GM21423 (cell line): ENCODE measurements around the gene RERE.
"Not testable (repeated sequence)": the region's sequence is repeated elsewhere in the genome, so short reads cannot be mapped to it uniquely, and the experiment has no call there.

Experiments used
- ATAC-seq: cut with Tn5 transposase; IDR thresholded peaks from one replicate; pipeline ENCODE4 v1.9.1; 2021; ENCODE audit warnings: mild to moderate bottlenecking, moderate library complexity; ENCODE audit not compliant: unreplicated experiment

Gene RERE

DNA sequence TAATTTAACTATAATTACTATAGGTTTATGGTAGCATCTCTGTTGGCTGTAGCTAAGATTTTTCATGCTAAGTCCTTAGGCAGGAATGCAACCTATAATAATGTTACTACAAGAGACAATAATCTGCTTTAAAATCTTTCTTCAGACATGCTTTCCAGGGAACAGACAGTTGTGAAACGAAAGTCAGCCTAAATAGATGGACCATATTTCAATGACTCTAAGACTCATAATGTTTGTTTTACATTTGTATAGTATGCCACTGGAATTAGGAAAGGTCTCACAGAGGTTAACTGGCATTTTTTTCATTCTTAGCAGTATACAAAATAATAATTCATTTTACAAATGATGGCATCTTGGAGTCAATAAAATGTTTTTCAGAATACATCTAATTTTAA is 8.1 kb downstream of the RERE start:
- no peak for ATAC-seq

DNA sequence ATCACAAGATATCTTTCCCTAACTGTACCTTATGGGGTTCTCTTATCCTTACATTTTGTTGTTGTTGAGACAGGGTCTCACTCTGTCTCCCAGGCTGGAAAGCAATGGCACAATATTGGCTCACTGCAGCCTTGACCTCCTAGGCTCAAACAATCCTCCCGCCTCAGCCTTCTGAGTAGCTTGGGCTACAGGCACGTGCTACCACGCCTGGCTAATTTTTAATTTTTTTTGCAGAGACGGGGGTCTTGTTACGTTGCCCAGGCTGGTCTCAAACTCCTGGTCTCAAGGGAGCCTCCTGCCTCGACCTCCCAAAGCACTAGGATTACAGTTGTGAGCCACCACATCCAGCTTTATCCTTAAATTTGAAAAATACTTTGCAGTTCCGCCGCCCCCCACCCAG is 10.4 kb downstream of the RERE start:
- ATAC-seq: no peak

DNA sequence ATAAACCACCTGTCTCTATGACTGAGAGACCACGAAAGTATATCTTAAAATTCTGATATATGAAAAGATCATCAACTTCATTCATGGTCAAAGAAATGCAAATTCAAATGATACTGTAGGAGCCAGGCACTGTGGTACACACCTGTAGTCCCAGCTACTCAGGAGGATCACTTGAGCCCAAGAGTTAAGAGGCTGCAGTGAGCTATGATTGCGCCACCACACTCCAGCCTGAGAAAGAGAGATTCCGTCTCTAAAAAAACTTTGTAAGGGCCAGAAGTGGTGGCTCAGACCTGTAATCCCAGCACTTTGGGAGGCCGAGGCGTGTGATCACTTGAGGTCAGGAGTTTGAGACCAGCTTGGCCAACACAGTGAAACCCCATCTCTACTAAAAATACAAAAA is 17.0 kb downstream of the RERE start:
- no peak for ATAC-seq

GRCh38 chr1:8797216-8797615 is 20.2 kb downstream of the RERE start:
- ATAC-seq: no peak

GRCh38 chr1:8796812-8797211 is 20.6 kb downstream of the RERE start:
- ATAC-seq: no peak

- ATAC-seq: no peak
Measured at GRCh38 chr1:8794605-8795004, 22.8 kb downstream of the RERE start.

DNA sequence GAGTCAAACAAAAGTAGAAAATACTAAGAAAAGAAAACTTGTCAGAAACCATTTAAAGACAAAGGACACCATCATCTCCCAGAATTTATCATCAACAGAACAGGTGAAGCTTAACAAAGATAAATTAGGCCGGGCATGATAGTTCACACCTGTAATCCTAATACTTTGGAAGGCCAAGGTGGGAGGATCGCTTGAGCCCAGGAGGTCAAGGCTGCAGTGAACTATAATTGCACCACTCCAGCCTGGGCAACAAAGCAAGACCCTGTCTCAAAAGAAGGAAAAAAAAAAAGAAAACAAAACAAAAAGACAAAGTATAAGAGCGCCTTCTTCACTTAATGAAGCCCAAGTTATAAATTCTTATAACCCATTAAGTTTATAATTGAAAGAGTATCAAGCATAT is 25.6 kb downstream of the RERE start:
- ATAC-seq: no peak

DNA sequence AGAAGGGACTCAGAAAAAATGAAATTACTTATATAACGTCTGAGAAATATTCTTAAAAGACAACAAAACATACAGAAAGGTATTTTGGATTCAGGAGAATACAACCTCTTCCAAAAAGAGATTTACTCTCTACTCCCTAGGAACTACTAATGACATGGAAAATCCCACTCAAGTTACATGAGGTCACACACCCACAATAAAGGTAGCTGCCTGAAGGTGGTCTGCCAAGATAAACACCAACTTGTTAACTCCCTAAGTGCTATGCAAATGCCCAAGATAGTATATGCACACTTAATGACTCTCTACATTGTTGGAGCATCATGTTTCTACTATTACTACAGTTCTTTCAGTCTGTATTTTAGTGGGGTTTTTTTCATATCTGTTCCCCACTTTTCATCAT is 26.5 kb downstream of the RERE start:
- no peak for ATAC-seq

- no peak for ATAC-seq
Measured at GRCh38 chr1:8790478-8790877, 27.0 kb downstream of the RERE start.

- ATAC-seq: no peak
Measured at GRCh38 chr1:8789314-8790214, 27.9 kb downstream of the RERE start.

DNA sequence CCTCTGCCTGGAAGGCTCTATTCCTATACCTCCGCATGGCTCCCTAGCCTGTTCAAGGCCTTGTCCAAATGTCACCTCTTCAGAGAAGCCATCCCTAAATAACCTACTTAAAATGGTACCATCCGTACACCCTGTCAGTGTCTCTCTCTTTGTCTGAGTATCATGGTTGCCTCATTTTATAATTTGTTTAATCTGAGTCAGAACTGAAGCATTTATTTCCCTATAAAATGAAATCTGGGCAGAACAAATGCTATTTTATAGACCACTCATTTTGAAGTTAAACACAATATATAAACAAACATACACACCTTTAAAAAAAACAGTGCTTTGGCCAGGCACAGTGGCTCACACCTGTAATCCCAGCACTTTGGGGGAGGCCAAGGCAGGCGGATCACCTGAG is 30.2 kb downstream of the RERE start:
- ATAC-seq: no peak

DNA sequence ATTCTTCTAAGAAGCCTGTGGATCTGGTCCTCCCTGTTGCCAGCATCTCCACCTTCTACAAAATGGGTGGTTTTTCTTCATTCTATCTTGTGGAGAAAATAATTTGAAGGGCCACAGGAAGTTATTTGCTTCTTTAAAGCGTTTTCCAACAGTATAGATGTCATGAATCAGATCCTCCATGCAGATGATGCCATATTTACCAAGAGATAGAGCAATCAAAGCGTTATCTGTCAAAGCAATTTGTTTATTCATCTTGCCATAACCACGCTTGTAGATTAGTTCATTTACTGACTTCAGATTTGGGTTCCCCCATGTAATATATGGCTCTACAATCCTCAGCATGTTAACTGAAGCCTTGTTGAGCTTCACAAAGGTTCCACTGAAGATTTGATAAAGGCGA is 31.2 kb downstream of the RERE start:
- ATAC-seq: not testable (repeated sequence)

DNA sequence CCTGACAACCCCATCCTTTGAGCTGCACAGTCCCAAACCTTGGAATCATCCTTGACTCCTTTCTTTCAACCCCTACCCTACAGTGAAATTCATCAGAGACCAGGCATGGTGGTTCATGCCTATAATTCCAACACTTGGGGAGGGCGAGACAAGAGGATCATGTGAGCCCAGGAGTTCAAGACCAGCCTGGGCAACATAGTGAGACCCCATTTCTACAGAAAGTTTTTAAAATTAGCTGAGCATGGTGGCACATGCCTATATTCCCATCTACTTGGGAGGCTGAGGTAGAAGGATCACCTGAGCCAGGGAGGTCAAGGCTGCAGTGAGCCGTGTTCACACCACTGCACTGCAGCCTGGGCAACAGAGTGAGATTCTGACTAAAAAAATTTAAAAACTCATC is 34.5 kb downstream of the RERE start:
- ATAC-seq: no peak

GRCh38 chr1:8782001-8782620 is 35.3 kb downstream of the RERE start:
- no peak for ATAC-seq

DNA sequence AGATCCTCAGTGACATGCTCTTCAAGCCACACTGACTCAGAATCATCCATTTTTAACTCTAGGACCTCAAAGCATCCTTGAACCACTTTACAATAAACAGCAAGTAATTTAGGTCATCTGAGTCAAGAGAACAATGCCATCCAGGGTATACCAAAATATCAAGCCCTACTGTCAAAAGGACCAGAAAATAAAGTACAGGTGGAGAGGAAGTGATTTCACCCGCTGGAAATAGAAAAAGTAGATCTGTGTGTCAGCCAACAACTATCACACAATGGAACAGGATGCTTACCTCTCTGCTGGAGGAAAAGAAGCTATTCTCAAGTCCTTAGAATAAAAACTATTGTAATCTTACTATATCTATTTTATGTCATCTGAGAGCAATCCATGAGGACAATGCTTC is 37.0 kb downstream of the RERE start:
- ATAC-seq: no peak

- no peak for ATAC-seq
Measured at GRCh38 chr1:8777867-8778266, 39.6 kb downstream of the RERE start.

DNA sequence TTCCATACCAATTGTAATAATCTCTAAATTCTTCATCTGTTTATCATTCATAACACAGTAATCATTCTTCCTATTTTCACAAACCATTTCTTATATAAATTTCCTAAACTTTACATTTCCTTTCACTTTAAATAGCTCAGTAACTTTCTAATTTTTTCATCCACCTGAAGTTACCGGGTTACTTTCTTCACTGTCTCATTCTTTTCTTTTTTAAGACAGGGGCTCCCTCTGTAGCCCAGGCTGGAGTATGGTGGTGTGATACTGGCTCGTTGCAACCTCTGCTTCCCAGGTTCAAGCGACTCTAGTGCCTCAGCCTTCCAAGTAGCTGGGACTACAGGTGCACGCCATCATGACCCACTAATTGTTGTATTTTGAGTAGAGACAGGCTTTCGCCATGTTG is 41.3 kb downstream of the RERE start:
- no peak for ATAC-seq

- ATAC-seq: no peak
Measured at GRCh38 chr1:8767006-8767405, 50.4 kb downstream of the RERE start.

DNA sequence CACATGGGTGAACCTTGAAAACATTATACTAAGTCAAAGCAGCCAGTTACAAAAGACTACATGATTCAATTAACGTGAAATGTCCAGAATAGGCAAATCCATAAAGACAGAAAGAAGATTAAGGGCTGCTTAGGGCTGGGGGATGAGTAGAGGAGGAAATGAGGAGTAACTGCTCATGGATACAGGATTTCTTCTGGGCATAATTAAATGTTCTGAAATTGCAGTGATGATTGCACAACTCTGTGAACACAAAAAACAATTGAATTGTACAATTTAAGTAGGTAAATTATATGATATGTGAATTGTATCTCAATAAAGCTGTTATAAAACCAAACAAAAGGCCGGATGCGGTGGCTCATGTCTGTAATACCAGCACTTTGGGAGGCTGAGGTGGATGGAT is 52.2 kb downstream of the RERE start:
- no peak for ATAC-seq

DNA sequence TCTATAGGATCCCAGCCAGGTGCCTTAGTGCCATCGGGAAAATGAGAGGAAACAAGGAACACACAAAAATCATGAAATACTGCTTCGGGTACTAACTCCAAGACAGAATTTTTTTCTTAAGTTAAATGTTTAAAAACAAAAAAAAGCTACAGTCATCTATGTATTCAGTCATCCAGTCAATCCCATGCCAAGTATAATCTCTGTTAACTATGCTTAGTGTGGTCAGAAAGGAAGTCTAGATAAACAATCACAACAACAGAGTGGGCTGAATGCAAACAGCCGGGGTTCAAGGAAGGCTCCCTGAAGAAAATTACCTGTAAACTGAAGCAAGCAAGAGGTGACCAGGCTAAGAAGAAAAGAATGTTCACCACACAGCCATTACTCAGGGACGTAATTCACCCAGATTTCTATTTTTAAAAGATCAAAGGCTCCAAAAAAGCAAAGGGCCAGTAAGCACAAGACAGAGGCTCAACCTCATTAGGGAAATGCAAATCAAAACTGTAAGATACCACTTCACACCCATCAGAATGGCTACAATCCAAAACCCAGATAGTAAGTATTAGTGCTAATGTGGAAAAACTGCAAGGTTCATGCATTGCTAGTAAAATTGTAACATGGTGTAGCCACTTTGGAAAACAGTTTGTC is 53.0 kb downstream of the RERE start:
- ATAC-seq: no peak

GRCh38 chr1:8763888-8764287 is 53.6 kb downstream of the RERE start:
- no peak for ATAC-seq

DNA sequence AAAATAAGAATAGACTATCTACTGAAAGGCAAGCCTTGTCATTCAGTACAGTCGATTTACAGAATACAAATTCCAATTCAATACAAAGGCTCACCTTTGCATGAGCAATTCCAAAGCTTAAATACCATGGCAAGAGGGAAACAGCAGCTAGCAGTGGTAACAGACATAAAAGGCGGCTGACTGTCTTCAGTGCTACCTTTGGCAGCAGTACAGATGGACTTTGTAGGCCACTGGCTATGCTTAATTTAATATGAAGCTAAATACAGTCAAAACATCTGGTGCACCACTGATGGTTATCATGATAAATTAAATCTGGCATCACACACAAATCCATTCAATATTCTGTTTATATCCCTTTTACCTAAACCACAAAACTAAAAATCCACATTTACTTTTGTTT is 62.4 kb downstream of the RERE start:
- ATAC-seq: no peak
